Tibial artery (tissue), 4 donors: Measurements from ENCODE around the gene NUAK1.

ENCODE experiments used
- DNase-seq, 2 donors: peaks; one replicate each; pipeline ENCODE4 v3.0.0-alpha.2; 2019
- H3K27ac ChIP-seq, 2 donors: fragments of 200-600 bp; sonication (generic) in 1 of 2; 1 replicate in 1 of 2; 2 replicates in 1 of 2; pipeline ENCODE4 v1.5.1; 2018 to 2019; ENCODE audit warnings: mild to moderate bottlenecking in 1 of 2
- H3K27me3 ChIP-seq, 2 donors: fragments of 200-600 bp; sonication (generic) in 1 of 2; one replicate each; pipeline versions ENCODE4 v1.5.1 to v1.6.0; 2016 to 2019
- H3K36me3 ChIP-seq, 3 donors: fragments of 200-600 bp; sonication (generic) in 2 of 3; one replicate each; pipeline ENCODE4 v1.5.1; 2016 to 2019; ENCODE audit warnings: mild to moderate bottlenecking in 2 of 3
- H3K4me1 ChIP-seq, 4 donors: fragments of 200-600 bp; sonication (generic) in 2 of 4; 1 replicate in 3 of 4; 2 replicates in 1 of 4; pipeline ENCODE4 v1.5.1; 2016 to 2019
- H3K4me3 ChIP-seq, 2 donors: fragments of 200-600 bp; sonication (generic) in 1 of 2; 1 replicate in 1 of 2; 2 replicates in 1 of 2; pipeline ENCODE4 v1.5.1; 2018 to 2019; ENCODE audit warnings: mild to moderate bottlenecking in 2 of 2
- H3K9me3 ChIP-seq, 3 donors: fragments of 200-600 bp; sonication (generic) in 1 of 3; one replicate each; pipeline ENCODE4 v1.5.1; 2016 to 2019
- intact Hi-C: fragments of 100-400 bp; cut with DNase I; formaldehyde crosslinking; loops from one replicate; pipeline ENCODE4 v1.15.0; 2023; ENCODE audit warnings: low total_unique reads
- TF ChIP-seq, protein P1 (sequence below), 2 experiments: fragments of 200-600 bp in 1 of 2; fragments of 450-650 bp in 1 of 2; IDR thresholded peaks; one replicate each; pipeline ENCODE4 v1.5.1; 2017 to 2019; ENCODE audit warnings: antibody characterized with exemption in 2 of 2, mild to moderate bottlenecking in 1 of 2, moderate library complexity in 1 of 2

Gene NUAK1

GRCh38 chr12:106128585-106129328 lies 10.0 kb downstream of the NUAK1 start:
- Histone ChIP-seq H3K4me3 (no peak overlapping the region), H3K27me3 (no peaks in the 10 kb centered on the region), H3K36me3 (no peaks in the 10 kb centered on the region), H3K4me1 (peaks cover 5 to 100% (median 76%) of the 10 kb centered on the region in 4 donors), H3K27ac (peak overlapping the region; percentile 35 to 98), H3K9me3 (no peaks in the 10 kb centered on the region)
- TF ChIP-seq, protein P1, sequence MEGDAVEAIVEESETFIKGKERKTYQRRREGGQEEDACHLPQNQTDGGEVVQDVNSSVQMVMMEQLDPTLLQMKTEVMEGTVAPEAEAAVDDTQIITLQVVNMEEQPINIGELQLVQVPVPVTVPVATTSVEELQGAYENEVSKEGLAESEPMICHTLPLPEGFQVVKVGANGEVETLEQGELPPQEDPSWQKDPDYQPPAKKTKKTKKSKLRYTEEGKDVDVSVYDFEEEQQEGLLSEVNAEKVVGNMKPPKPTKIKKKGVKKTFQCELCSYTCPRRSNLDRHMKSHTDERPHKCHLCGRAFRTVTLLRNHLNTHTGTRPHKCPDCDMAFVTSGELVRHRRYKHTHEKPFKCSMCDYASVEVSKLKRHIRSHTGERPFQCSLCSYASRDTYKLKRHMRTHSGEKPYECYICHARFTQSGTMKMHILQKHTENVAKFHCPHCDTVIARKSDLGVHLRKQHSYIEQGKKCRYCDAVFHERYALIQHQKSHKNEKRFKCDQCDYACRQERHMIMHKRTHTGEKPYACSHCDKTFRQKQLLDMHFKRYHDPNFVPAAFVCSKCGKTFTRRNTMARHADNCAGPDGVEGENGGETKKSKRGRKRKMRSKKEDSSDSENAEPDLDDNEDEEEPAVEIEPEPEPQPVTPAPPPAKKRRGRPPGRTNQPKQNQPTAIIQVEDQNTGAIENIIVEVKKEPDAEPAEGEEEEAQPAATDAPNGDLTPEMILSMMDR (IDR thresholded peaks at IDR 0.05) = no peak
- intact Hi-C loops = no loop called here
- DNase-seq = no peak

DNA sequence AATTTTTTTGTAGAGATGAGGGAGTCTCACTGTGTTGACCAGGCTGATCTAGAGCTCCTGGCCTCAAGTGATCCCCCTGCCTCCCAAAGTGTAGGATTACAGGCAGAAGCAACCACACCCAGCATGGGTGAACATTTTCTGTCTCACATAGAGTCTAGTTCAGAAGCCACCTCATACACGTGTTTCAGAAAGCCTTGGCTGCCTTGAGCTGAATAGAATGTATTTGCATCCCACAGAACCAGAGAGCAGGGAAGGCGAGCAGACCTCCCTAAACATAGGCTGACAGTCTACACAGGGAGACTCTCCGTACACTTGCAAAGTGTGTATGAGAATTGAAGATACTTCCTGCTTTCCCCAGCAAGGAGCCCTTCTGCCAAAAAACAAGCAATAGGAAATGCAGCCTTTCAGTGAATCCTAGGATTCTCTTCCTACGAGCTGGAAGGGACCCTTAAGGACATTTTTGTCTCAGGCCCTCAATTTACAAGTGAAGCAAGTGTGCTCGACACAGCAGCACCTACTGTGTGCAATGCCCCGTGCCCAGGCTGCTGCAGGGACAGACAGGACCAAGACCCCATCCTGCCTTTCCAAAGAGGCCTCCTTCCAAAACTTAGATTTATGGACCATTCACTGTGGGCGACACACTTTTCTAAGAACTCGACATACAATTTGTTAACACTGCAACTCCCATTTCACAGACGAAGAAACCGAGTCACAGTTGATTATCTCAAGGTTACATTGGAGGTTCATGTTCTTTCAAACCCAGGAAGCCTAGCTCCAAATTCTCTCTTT lies 11.2 kb downstream of the NUAK1 start:
- intact Hi-C loops = no loop called here
- H3K27ac ChIP-seq = peak overlapping the region; percentile 84 to 98
- peaks cover 5 to 100% (median 76%) of the 10 kb centered on the region in 4 donors for H3K4me1 ChIP-seq
- no peak for DNase-seq
- no peaks in the 10 kb centered on the region for H3K27me3 ChIP-seq
- H3K9me3 ChIP-seq = no peaks in the 10 kb centered on the region
- TF ChIP-seq, protein P1 (IDR thresholded peaks at IDR 0.05) = peak in 1 of 2 experiments; percentile 18
- H3K4me3 ChIP-seq = no peak overlapping the region
- no peaks in the 10 kb centered on the region for H3K36me3 ChIP-seq

DNA sequence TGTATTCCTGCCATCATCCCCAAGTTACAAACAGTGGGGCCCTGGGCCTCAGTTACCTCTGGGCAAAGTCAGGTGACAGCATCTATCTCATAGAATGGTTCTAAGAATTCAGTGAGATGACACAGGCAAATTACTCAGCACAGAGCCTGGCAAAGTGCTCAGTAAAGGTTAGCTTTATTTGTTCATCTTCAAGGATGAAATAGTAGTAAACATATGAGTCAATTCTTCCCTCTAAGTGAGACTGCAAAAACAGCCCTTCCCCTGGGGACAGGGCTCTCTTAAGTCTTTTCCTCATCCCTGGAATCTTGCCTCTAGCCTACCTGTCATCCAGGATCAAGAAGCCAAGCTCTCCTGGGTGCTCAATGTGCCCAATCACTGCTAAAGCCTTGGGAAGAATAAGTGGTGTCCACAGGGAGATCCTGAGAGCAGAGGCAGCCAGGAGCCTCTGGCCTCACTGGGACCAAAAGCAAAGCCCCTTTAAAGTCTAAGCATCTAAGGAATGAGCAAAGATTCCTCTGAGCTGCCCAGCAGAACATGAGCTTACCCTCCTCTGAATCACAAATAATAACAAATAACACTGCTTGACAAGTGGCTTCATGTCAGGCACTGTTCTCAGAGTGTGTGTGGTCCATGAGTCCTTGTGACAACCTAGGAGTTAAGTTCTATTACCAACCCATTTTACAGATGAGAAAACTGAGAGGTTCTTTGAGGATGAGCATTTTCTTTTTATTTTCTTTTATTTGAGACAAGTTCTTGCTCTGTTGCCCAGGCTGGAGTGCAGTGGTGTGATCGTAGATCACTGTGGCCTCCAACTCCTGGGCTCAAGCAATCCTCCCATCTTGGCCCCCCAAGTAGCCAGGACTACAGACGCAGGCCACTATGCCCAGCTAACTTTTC lies 12.1 kb downstream of the NUAK1 start:
- H3K27ac ChIP-seq = peak overlapping the region; percentile 84 to 98
- no peaks in the 10 kb centered on the region for H3K9me3 ChIP-seq
- TF ChIP-seq, protein P1 (IDR thresholded peaks at IDR 0.05) = no peak
- DNase-seq = no peak
- no peaks in the 10 kb centered on the region for H3K27me3 ChIP-seq
- no peaks in the 10 kb centered on the region for H3K36me3 ChIP-seq
- H3K4me3 ChIP-seq = no peak overlapping the region
- intact Hi-C loops = no loop called here
- H3K4me1 ChIP-seq = peaks cover 5 to 100% (median 75%) of the 10 kb centered on the region in 4 donors

DNA sequence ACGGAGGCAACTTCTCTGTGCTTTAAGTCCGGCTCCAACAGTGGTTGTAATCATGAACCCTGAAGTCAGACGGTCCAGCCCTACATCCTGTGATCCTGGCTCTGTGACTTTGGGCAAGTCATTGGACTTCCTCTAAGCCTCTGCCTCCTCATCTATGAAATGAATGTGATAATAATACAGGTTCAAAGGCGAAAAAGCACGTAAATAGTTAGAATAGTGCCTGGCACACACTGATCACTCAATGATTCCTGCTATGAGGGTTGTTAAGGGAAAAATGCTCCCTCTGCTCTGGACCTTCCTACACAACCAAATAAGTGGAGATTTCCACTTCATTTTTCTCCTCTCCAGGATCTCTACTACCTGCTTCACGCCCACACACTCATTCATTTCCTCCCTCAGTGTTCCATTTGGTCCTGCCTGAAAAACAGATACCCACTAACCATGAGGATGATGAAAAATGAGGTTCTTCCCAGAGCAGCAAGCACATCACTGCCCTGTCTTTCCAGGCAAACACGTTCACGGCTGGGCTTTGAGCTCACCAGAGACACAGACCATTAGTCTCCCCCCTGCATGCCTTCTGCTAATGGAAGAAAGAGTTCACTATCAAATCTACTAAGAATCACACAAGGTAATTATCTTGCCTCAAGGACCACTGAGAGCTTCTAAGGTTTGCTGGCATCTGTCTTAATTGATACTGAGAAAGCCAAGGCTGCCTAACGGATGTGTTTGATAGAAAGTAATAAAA lies 13.2 kb downstream of the NUAK1 start:
- DNase-seq = no peak
- intact Hi-C loops = no loop called here
- no peak overlapping the region for H3K4me3 ChIP-seq
- no peaks in the 10 kb centered on the region for H3K9me3 ChIP-seq
- no peaks in the 10 kb centered on the region for H3K36me3 ChIP-seq
- peak overlapping the region; percentile 84 to 98 for H3K27ac ChIP-seq
- peaks cover 5 to 100% (median 78%) of the 10 kb centered on the region in 4 donors for H3K4me1 ChIP-seq
- no peaks in the 10 kb centered on the region for H3K27me3 ChIP-seq
- TF ChIP-seq, protein P1 (IDR thresholded peaks at IDR 0.05) = no peak
